GM18508 (cell line): Measurements from ENCODE around the gene CCDC6.
"Not testable (repeated sequence)": the region's sequence is repeated elsewhere in the genome, so short reads cannot be mapped to it uniquely, and the experiment has no call there.

Source experiments
- ATAC-seq: cut with Tn5 transposase; IDR thresholded peaks from one replicate; pipeline ENCODE4 v1.9.1; 2021; ENCODE audit warnings: moderate number of reproducible peaks; ENCODE audit not compliant: insufficient read depth, unreplicated experiment

CCDC6 gene

GRCh38 chr10:59819683-59820082, 86.7 kb downstream of the CCDC6 start:
- no peak for ATAC-seq

GRCh38 chr10:59819265-59819664, 87.1 kb downstream of the CCDC6 start:
- ATAC-seq: no peak

- no peak for ATAC-seq
Measured at GRCh38 chr10:59817773-59818172, 88.6 kb downstream of the CCDC6 start.

GRCh38 chr10:59814878-59815277, 91.5 kb downstream of the CCDC6 start:
- peak; percentile 88 for ATAC-seq

- no peak for ATAC-seq
Measured at GRCh38 chr10:59812519-59813122, 93.7 kb downstream of the CCDC6 start.

GRCh38 chr10:59809644-59809974, 96.7 kb downstream of the CCDC6 start:
- ATAC-seq: no peak

- ATAC-seq: peak; percentile 87
Measured at GRCh38 chr10:59808896-59809643, 97.3 kb downstream of the CCDC6 start.

- no peak for ATAC-seq
Measured at GRCh38 chr10:59807629-59808620, 98.4 kb downstream of the CCDC6 start.

GRCh38 chr10:59805014-59805413, 101.3 kb downstream of the CCDC6 start:
- ATAC-seq: no peak

GRCh38 chr10:59804220-59804619, 102.1 kb downstream of the CCDC6 start:
- ATAC-seq: no peak

- ATAC-seq: no peak
Measured at GRCh38 chr10:59803714-59804113, 102.6 kb downstream of the CCDC6 start.

GRCh38 chr10:59801171-59801570, 105.2 kb downstream of the CCDC6 start:
- no peak for ATAC-seq

- ATAC-seq: no peak
Measured at GRCh38 chr10:59799421-59799820, 106.9 kb downstream of the CCDC6 start.

GRCh38 chr10:59793919-59794318, 112.4 kb downstream of the CCDC6 start:
- ATAC-seq: no peak

GRCh38 chr10:59792812-59793211, 113.5 kb downstream of the CCDC6 start:
- no peak for ATAC-seq

- no peak for ATAC-seq
Measured at GRCh38 chr10:59791601-59792000, 114.8 kb downstream of the CCDC6 start.

GRCh38 chr10:59790080-59790479, 116.3 kb downstream of the CCDC6 start:
- not testable (repeated sequence) for ATAC-seq

- not testable (repeated sequence) for ATAC-seq
Measured at GRCh38 chr10:59788914-59789313, 117.4 kb downstream of the CCDC6 start.

- ATAC-seq: not testable (repeated sequence)
Measured at GRCh38 chr10:59787032-59787431, 119.3 kb downstream of the CCDC6 start.

- ATAC-seq: not testable (repeated sequence)
Measured at GRCh38 chr10:59785476-59785875, 120.9 kb downstream of the CCDC6 start.

- no peak for ATAC-seq
Measured at GRCh38 chr10:59781511-59781910, 124.8 kb downstream of the CCDC6 start.
